Stimulated activated CD4-positive, alpha-beta T cell treated with anti-CD3 and anti-CD28 coated beads, Interleukin-12 subunit alpha, Interleukin-12 subunit beta, amount 100 ng/mL, for 4 hours (primary cell): ENCODE results near the gene TFF3.

Source experiments
- DNase-seq: peaks from one replicate; pipeline ENCODE4 v3.0.0-alpha.2; 2020

Gene TFF3

GRCh38 chr21:42346866-42347600, 31.8 kb upstream of the TFF3 start:
- DNase-seq: no peak

DNA sequence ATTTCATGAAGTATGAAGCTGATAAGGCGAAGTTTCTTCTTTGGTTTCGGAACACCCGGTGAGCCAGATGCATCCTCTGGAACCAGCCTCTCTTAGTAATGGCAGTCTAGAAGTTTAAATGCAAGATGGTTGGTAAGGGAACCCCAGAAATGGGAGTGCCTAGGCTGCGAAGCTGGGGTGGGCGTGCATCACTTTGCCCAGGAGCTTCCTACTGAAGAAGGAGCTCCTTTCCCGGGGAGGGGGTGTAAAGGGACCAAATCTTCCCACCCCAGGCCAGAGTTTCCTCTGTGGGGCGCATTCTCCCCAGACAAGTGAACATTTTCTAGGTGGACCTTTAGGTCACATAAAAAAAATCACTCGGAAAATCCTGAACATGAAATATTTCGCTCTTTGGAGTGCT, 31.2 kb upstream of the TFF3 start:
- no peak for DNase-seq

- no peak for DNase-seq
Observed at GRCh38 chr21:42344631-42345030, 29.4 kb upstream of the TFF3 start.

DNA sequence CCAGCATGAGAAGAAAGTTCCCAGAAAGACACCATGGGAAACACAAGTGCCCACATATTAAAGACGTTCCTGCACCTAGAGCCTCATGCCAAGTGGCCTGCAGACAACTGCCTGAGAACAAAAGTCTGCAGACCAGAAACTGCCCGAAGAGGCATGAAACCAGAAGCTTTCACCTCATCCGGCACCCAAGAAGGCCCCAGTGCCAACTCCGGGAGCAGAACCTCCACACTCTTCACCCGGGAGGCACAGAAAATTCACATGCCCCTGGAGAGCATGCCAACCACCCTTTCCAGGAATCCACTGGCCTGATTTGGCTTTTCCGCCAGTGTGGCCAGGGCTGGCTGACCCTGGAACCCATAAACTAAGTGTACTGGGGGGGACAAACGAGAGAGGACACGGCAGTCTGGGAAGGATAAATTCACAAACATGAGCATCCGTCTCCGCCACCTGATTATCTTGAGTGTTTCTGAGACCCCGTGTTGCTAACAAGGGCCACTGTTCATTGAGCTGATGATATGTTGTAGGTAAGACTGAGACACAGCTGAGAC, 28.8 kb upstream of the TFF3 start:
- DNase-seq: no peak

GRCh38 chr21:42343556-42343955, 28.3 kb upstream of the TFF3 start:
- no peak for DNase-seq

GRCh38 chr21:42343101-42343500, 27.9 kb upstream of the TFF3 start:
- no peak for DNase-seq

- DNase-seq: no peak
Observed at GRCh38 chr21:42341776-42342542, 26.8 kb upstream of the TFF3 start.

DNA sequence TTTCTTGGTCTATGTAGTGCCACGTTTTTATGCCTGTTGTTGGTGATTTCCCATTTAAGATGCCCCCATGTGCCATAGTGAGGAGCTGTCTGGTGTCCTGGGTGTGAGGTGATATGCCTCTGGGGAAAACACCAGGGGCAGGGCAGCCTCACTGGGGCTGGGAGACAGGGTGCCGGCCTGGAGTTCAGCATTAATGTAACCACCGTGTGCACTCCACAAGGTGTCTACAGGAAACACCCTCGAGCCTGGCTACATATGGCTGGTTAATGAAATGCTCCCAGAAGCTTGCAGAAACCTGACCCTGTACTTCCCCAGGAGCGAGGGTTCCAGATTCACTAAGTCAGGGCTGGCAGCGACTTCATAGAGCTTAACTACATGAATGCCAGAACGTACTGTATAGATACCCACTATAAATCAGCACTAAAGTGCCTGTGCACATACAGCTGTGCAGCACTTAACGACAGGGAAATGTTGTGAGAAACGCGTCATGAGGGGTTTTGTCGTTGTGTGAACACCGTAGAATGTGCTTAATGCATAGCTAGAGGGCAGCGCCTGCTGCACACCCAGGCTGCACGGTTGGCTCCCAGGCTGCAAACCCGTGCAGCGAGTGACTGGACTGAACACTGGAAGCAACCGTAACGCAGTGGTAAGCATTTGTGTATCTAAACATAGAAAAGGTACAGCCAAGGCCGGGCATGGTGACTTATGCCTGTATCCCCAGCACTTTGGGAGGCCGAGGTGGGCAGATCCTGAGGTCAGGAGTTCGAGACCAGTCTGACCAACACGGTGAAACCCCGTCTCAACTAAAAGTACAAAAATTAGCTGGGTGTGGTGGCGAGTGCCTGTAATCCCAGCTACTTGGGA, 25.2 kb upstream of the TFF3 start:
- DNase-seq: no peak

DNA sequence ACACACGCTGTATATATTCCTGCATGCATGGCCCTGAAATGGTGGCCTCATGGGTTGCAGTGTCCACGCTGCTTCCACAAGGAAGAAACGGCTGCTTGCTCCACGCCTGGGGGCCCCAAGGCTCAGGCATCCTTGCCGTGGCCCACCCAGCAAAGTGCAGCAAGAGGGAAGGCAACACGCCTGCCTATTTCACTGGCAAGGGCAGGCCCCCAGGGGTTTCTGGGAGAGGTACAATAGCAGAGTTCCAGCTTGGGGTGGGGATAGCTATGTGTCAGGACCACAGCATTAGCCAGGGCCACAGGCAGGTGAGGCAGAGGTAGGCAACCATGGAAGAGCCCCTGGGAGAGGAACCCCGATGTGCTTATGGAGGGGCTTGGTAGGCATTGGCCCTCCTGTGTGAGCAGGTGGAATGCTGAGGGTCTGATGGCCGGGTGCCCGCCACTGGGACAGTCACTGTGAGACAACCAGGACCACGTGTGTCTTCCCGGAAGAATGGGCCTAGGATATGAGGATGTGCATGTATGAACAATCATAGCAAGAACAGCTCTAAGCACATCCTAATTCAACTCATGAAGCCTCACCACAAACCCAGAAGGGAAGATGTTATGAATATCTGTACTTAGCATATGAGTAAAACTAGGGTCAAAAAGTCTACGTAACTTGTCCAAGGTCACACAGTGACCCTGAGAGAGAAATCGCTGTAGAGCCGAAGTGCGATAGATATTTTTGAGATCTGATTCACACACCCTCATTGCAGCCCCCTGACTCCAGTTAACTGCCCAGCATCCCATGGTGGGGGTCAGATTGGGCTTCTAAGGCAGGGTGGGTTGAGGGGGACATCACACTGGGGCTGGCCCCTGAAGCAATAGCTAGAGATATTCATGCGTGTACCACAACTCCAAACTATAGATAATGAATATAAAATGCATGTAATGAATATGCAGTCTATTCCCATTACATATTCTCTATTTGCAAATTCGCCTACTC, 23.8 kb upstream of the TFF3 start:
- no peak for DNase-seq

- DNase-seq: peak; percentile 81
Observed at GRCh38 chr21:42337830-42338728, 22.9 kb upstream of the TFF3 start.

DNA sequence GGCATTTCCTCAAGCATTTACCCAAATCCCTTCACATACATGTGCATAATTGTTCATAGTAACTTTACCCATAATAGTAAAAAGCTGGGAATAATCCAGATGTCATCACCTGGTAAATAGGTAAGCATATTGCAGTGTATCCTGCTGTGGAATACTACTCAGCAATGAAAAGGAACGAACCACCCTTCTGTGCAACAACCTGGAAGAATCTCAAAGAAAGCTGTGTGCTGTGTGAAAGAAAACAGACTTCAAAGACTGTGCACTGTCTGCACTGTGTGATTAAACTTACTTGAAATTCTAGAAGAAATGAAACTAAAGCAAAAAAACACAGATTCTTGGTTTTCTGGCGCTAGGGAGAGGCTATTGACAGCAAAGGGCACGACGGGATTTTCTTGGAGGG, 22.1 kb upstream of the TFF3 start:
- DNase-seq: no peak

- DNase-seq: no peak
Observed at GRCh38 chr21:42336054-42336453, 20.8 kb upstream of the TFF3 start.

- no peak for DNase-seq
Observed at GRCh38 chr21:42332557-42333317, 17.5 kb upstream of the TFF3 start.

DNA sequence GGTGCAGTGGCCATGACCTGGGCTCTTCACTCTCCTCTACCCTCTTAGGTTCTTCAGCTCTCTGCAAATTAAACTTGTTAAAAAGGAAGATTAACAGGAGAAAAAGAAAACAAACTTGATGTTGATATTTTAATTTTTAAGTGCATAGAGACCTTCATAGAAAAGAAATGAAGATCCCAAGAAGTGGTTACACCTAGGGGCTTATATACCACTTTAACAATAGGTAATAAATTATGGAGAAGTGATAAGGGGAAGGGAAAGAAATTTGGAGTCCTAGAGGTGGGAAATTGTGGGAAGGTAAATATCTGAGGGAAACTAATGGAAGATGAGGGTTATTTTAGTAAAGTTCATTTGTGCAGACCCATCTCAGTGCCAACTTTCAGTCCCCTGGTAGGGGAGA, 16.5 kb upstream of the TFF3 start:
- no peak for DNase-seq

DNA sequence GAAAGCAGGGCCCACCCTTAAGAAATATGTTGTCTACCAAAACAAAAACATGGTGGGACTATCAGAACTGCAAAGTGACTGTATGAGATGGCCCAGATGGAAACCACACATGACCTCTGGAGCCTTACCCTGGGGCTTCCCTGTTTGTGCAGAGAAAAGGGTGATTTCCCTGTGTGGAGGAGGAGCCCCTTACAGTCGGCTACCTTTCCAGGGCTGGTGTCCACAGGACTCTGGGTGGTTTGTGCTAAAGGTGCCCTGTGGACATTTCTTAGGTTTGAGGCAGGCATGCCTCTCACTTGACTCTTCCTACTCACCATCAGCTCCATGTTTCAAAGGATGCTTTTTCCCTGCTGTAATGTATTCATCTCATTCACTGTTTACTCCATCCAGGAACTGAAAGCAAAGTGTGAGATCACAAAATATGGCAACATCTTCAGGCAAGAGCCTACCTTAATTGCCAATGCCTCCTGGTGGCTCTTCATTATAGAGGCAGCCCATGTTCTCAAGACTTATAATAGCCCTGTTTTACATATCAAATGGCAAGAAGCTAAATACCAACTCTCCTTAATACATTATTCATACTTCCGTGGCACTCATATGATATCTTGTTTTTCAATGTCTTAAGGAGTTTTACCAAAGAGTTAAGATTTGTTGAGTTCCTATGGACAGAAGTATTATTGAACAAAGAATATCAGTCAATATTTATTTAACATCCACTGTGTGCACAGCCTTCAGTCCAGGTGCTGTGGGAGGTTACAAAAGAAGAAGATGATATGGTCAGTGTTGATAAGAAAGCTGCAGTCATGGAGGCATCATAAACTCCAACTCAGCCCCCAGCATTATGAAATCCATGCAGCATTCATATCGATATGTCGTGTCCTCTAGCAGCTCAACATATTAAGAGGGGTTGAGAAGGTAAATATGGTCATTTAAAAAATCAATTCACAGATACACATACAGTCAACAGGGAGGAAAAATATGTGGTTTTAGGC, 15.5 kb upstream of the TFF3 start:
- no peak for DNase-seq

GRCh38 chr21:42324896-42325295, 9.7 kb upstream of the TFF3 start:
- DNase-seq: no peak

DNA sequence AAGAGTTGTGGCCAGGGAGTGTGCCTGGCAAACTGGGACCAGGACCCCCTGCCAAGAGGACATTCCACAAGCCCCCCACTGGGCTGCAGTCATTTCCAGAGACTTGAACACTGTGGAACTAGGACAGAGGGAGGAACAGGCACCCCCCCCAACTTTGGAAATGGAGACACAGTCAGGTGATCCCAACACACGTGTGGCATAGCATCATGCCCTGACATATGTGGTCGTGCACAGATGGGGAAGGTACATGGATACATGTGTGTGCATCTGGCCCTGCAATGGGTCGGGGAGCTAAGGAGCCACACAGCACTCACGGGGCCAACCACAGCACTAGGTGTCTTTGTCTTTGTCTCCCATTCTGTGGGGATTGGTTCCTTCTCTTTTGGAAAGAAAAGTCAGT, 6.6 kb upstream of the TFF3 start:
- no peak for DNase-seq

DNA sequence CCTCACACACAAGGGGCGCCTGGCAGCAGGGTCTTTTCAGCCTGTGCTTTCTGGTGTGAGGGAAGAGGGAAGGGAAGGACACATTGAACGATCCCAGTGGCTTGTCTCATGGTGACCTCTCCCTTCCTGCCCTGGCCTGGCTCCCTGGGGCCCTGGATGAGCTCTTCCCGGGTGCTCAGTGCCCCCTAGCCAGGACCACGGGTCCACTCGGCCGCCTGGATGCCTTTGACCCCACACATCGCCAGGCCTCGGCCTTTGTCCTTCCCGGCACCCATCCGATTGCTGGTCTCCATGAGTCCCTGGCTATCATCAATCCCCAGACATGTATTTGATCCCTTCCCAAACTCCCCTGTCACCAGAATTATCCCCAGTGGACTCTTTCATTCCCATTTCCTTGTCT, 6.0 kb upstream of the TFF3 start:
- no peak for DNase-seq

- no peak for DNase-seq
Observed at GRCh38 chr21:42320791-42321190, 5.6 kb upstream of the TFF3 start.
